HG02571 (cell line): ENCODE results near the gene TAF11.
"Not testable (repeated sequence)": the region's sequence is repeated elsewhere in the genome, so short reads cannot be mapped to it uniquely, and the experiment has no call there.

ENCODE experiments used
- ATAC-seq: cut with Tn5 transposase; IDR thresholded peaks from one replicate; pipeline ENCODE4 v1.9.1; 2021; ENCODE audit warnings: mild to moderate bottlenecking, moderate library complexity; ENCODE audit not compliant: unreplicated experiment

The TAF11 gene

DNA sequence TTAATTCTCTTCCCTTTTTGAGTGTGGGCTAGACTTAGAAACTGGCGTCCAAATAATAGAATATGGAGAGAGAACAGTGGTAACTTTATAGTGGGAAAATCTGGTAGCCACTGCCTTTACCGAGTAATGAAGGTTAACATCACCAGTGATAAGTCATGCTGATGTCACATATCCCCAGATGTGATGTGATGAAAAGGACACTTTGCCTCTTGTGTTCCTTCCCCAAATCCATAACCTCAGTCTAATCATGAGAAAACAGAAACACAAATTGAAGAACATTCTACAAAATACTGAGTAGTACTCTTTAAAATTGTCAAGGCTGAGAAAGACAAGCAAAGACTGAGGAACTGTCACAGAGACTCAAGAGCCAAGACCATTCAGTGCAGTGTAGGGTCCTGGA lies 19.0 kb upstream of the TAF11 start:
- ATAC-seq = no peak

DNA sequence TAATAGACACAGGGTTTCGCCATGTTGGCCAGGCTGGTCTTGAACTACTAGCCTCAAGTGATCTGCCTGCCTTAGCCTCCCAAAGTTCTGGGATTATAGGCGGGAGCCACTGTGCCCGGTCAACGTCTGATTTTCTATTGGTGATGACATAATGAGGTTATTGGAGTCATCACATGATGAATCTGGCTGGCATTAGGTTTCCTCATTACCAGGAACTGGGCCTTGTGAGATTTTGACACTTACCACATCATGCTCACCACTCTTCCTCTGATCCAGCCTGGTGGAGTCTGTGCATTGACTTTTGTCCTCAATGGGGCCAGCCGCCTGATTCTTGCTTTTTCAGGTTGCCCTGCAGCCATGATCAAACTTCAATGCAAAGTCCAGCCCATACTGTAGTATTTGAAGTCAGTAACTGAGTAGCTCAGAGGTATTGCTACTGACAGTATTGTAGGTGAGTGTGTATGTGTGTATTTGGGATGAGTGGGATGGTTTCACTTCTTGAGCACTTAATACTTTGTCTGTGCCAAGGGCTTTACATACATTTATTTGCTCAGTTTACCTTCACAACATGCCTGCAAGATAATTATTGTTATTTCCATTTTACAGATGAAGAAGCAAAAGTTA lies 17.3 kb upstream of the TAF11 start:
- no peak for ATAC-seq

DNA sequence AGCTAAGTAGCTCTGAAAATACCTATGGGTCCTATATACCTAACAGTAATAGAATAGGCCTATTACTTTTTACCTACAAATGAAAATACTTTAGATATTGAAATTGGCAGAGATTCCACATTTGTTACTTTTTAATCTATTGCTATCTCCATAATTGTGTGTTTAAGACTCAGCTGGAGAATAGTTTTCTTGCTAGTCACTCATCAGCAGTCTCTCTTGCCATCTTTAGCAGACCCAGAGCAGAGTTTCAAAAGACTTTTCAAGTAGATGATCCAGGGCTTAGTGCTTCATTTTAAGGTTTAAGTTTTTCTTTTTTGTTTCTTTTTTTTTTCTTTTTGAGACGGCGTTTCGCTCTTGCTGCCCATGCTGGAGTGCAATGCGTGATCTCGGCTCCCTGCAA lies 14.1 kb upstream of the TAF11 start:
- no peak for ATAC-seq

DNA sequence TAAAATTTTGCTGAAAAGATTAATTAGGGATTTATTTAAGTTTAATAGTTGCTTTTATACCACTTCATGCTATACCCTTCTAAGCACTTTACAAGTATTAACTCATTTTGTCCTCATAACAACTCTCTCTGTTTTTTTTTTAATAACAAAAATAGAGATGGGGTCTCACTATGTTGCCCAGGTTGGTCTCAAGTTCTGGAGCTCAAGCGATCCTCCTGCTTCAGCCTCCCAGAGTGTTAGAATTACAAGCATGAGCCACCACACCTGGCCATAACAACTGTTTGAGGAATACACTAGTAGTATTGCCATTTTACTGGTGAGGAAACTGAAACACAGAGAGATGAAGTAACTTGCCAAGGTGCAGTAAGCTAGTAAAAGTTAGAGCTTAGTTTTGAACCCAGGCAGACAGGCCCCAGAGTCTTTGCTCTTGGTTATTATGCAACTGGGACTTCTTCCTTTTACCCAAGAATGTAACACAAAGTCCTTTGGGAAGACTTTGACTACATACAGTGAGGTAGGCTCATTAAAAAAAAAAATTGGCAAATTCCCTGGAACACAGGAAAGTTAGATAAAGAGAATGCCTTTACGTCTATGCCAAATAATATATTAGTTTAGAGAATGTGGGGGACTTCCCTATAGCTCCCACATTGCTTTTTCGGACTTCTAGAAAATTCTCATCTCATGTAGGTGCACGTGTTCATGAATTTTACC lies 12.6 kb upstream of the TAF11 start:
- ATAC-seq = no peak

DNA sequence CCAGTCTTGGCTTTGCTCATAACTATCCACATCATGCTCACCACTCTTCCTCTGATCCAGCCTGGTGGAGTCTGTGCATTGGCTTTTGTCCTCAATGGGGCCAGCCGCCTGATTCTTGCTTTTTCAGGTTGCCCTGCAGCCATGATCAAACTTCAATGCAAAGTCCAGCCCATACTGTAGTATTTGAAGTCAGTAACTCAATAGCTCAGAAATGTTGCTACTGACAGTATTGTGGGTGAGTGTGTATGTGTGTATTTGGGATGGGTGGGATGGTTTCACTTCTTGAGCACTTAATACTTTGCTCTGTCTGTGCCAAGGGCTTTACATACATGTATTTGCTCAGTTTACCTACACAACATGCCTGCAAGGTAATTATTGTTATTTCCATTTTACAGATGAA lies 11.9 kb upstream of the TAF11 start:
- ATAC-seq = not testable (repeated sequence)

DNA sequence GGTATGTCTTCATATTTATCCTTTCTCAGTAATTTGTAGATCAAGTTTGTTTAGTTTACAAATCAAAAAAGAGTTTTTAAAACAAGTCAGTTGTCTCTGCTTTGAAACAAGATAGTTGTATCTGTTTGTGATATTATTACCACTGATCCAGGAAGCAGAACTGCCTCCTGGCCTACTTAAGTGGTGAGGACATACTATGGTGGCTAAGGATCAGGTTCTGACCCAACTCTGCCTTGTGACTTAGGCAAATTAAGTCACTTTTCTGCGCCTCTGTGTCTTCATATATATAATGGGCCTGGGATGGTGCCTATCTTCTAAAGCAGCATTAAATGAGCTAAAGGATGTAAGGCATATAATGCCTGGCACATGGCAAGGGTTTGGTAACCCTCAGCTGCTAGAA lies 9.9 kb upstream of the TAF11 start:
- no peak for ATAC-seq

DNA sequence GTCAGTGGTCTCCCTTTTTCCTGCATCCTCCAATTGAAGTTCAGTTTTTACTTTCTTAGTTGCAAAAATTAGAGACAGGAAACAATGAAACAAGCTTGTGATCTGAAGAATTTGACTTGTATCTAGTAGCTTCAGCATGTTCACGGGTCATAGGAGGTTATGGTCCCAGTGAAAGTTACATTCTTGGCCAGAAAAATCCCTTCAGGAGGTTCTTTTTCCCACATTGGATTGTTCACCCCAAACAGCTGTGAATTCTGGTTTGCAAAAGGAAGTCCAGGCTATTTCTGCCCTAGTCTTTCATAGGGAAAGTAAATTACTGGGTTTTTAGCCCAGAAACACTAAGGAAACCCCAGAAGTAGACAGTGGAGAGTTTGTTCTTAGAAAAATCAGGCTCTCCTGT lies 9.3 kb upstream of the TAF11 start:
- no peak for ATAC-seq

DNA sequence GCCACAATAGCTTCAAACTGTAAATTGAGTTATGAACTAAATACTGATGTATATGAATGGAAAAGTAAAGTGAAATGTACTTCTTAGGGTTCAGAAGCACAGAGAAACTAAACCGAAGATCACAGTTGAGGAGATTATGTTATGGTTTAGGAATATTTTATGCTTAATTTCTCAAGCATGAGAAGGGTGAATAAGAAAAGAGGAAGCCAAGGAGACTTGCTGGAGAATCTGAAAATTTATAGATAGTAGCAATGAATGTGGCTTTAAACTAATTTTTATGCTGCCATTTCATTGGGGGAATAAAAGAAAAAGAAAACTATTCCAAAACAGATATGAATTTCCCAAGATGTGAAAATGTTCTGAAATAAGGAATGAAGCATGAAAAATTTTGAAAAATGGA lies 6.9 kb upstream of the TAF11 start:
- ATAC-seq = no peak

DNA sequence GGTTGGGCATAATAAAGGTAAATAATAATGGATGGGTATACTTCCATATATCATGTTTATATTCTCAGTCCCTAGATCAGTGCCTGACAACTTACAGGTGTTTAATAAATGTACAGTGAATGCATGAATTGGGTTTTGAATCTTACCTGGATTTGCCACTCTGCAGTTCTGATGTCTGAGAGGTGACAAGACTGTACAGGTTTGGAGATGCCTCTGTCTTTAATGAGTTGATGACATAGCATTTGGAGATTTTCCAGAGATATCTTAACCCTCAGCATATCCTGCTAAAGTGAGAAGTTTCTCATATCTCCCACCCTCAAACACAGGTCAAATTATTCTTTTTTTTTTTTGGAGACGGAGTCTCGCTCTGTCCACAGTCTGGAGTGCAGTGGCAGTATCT lies 3.5 kb upstream of the TAF11 start:
- no peak for ATAC-seq

DNA sequence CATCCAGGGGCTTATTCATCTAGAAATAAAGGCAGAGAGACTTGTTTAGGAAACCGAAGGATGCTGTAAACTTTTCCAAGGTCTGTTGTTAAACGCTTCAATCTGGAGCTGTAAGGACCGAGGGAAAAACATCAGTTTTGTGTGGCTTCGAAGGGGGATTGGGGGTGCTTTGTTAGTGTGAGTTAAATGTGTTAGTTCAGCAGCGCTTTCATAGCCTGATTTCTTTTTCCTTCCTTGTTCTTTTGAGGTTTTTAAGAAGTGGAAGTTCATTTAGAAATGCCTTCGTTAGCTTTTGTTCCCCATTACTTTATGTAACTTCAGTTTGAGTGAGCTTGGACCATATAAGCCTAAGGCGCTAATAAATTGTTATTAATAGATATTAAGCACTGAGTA lies 2.7 kb upstream of the TAF11 start:
- no peak for ATAC-seq

DNA sequence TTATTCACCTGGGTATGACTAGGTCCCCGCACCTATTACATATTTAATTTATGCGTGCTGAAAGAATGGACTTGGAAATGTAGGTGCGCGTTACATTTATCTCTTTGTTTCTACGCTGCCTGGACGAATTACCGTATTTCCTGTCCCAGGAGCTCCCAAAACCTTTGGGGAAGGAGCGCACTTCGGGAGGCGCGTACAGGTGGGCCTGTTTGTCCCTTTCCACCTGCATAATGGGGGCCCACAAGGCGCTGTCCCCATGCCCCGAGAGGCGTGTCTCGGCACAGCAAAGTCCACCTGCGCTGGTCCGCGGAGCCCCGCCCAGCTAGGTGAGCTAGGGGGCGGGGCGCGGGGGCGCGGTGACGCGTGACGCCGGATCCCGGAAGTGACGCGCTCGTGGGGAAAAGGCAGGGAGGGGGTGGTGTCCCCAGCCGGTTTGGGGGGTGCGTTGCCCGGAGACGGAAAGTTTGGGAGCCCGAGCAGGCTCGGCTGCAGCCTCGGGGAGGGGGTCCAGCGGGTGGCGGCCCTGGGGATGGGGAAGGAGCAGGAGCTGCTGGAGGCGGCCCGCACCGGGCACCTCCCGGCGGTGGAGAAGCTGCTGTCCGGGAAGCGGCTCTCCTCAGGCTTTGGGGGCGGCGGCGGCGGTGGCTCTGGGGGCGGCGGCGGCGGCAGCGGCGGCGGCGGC lies 1.2 kb upstream of the TAF11 start, which contains the start of gene ANKS1A:
Gene ANKS1A, plus strand, starts transcription at position 382 of the 682 bp plus-strand sequence. Its CDS starts 148 bp downstream, at position 530.
- ATAC-seq = peak; percentile 57

DNA sequence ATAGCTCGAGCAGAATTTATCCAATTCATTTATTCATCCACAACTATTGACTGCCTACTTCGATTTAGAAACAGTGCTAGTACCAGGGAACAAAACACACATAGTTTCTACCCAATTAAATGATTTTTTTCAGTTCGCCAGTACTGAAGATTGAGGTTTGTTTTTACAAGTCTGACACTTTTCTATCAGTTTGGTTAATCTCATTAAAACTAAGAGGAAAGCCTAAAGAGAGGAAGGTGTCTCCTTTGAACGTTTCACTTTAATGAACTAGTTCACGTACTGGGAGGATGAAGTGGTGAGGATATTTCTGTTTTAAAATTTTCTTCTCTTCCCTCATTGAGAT lies 643 bp upstream of the TAF11 start:
- no peak for ATAC-seq

DNA sequence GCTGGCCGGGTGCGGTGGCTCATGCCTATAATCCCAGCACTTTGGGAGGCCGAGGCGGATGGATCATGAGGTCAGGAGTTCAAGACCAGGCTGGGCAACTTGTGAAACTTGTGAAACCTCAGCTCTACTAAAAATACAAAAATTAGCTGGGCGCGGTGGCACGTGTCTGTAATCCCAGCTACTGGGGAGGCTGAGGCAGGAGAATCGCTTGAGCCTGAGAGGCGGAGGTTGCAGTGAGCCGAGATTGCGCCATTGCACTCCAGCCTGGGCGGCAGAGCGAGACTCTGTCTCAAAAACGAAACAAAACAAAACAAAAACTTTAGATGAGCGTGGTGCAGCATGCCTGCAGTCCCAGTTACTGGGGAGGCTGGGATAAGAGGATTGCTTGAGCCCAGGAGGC lies 2.0 kb downstream of the TAF11 start:
- not testable (repeated sequence) for ATAC-seq

DNA sequence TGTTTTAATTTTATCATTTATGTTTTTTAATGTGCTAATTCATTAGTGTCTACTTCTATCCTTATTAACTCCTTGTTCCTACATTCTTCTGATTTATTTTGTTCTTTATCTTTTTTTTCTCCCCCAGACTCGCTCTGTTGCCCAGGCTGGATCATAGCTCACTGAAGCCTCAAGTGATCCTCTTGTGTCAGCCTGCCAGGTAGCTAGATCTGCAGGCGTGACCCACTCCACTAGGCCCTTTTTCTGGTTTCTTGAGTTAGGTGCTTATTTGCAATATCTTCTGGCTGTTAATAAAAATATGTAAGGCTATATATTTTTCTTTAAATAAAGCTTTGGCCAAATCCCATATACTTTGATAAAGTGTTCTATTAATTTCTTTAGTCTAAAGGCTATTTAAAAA lies 2.8 kb downstream of the TAF11 start:
- ATAC-seq = no peak

DNA sequence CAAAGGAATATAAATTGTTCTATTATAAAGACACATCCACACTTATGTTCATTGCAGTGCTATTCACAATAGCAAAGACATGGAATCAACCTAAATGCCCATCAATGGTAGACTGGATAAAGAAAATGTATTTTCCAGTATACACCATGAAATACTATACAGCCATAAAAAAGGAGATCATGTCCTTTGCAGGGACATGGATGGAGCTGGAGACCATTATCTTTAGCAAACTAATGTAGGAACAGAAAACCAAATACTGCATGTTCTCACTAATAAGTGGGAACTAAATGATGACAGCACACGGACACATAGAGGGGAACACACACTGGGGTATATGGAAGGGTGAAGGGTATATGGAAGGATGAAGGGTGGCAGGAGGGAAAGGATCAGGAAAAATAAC lies 3.8 kb downstream of the TAF11 start:
- not testable (repeated sequence) for ATAC-seq

DNA sequence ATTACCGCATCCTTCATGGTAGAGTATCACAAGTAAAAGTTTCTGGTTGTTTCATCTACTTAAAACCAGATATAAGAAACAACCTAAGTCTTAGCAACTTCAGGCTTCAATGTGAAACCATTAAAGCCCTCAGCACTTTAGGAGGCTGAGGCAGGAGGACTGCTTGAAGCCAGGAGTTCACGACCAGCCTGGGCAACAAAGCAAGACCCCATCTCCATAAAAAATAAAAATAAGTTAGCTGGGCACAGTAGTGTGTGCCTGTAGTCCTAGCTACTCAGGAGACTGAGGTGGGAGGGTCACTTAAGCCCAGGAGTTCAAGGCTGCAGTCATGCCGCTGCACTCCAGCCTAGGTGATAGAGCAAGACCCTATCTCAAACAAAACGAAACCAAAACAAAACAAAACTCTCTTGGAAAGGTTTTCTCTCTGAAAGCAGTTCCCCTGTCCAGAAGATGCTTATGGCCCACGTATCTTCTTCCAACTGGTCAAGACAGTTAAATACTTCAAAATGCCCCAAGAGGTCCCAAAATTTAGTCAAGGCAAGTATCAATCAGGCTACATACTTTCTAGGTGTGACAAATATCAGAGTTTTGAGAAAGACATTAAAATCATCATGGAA lies 9.9 kb downstream of the TAF11 start:
- ATAC-seq = no peak

DNA sequence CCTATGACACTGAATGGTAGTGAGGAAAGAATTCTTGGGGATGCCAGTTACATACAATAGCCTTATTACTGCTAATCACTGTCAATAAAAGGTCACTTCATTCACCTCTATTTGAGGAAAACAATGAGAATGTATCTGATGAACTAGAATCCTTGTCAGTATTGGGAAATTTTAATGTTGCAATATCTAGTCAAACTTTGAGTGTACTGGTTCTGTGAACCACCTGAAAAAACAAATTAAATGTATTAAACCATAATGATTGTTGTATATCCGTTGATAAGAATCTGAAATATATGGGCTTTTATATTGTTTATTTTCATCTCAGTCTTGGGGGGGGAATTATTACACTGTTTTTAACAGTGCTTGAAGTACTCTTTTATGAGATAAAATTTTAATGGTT lies 10.6 kb downstream of the TAF11 start:
- no peak for ATAC-seq

DNA sequence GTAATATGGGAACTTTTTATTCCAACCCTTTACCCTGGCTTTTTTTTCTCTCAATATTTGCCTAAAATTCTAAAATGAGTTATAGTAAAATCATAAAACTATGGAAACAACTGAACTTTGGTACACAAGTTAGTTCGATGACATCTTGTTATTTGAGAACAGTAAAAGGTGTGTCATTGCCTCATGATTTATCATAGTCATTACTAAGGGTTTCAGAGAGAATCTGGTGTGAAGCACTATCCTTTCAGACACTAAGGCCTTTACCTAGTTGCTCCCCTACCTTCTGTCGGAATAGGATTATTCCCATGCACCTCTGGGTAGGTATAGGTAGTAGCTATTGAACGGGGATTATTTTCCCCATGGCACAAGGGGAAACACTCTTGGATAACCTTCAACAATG lies 11.4 kb downstream of the TAF11 start:
- no peak for ATAC-seq

DNA sequence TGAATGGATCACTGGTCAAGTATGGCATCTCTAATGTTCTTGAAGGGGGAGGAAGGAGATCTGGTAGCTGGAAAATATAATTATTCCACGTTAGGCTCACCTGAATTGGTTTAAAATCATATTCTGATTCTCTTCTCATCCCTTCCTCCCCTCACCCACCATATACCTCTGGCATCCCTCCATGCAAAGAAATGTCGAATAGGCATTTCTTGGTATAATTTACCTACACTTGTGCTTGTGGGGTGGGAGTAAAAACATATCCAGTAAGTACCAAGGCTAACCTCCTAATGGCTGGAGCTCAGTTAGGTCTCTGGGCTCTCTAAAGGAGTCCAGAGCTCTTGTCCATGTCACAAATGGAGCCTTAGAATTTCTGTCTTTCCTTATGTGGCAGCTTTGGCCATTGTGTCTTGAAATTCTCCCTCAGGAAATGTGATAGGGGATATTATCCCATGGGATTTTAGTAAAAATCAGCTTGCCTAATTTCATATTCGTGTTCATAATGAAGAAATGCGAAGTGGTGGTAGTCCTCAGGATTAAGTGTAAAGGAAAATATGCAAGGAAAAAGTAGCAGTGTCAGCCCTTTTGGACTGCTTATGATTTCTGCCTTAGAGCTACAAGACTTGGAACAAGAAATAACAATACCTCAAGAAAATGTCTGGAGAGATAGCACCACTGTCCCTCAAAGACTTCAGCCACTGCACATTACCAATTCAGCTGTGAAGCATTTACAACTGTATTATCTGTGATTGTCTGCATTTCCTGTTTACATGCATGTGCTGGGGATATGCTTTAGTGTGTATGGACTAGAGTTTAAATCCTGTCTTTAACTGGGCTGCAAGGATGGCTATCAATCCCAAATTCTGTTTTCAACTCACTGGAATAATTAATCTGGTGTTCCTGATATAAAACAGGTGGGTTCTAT lies 12.3 kb downstream of the TAF11 start:
- no peak for ATAC-seq

DNA sequence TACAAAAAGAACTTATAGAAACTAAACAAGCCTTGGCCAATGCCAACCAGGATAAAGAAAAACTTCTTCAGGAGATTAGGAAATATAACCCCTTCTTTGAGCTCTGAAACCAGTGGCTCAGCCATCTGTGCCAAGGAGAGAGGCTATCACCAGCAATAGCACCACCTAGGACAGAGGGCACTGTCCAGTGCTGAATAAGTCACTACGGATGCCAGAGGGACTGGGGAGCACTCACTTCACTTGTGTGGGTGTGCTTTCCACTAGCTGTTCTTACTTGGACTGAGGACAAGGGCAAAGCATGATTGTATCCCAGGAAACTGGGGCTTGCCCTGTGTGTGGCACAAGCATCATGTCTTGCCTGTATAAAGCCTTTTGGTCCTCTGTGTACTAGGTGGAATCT lies 15.5 kb downstream of the TAF11 start:
- ATAC-seq = no peak

DNA sequence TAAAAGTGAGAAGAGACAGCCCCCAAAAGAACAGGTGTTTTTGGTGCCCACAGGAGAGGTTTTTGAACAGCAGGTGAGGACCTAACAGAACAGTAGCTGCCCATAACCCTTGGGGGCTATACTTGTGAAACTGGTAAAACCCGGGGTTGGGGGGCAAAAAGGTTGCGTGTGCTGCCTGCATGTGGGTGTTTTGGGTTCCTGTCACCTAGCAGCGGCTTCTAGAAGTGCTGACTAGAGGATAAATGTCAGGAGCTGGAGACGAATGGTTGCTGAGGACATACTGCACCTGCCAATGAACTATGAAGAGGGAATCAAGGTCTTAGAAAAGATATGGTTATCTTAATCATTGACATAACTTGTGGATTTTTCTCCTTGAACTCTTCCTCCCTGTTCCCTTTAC lies 16.0 kb downstream of the TAF11 start:
- no peak for ATAC-seq
